ENCODE data around the gene ATOH8.
"Not testable (repeated sequence)": the region's sequence is repeated elsewhere in the genome, so short reads cannot be mapped to it uniquely, and the experiment has no call there.

ATOH8 gene

DNA sequence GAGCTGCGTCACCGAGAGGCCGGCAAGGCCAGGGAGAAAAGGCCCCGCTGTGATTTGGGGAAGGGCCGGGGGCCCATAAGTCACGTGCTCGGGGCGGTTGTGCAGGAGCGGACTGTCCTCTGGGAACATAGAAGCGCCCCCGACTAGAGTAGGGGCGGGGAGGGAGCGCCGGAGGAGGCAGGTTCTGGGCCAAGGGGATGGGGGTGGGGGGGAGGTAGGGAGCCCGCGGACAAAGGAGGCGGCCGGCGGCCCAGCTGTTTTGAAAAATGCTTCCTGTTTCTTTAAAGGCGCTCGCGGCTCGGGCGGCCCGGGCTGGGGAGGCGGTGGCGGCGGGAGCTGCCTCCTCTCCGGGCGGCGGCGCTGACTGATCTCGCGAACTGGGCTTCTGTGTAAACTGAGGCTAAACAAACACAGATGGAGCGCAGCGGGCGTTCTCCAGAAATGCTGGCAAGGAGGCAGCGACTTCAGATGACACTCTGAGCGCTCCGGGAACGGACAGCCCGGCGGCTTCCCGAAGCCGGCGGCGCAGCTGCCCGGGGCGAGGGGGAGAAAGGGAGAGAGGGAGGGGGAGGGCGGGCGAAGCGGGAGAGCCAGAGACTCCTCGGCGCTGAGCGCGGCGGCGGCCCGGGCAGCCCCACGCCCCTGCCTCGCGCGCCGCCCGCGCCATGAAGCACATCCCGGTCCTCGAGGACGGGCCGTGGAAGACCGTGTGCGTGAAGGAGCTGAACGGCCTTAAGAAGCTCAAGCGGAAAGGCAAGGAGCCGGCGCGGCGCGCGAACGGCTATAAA, at the start of gene ATOH8:
TSS of gene ATOH8 (plus strand) at position 467 of the 788 bp plus-strand sequence. CDS start at position 666, 199 bp downstream.
- DNase-seq (ENCODE audit: low read depth), result no peak

GRCh38 chr2:85704038-85704437, 49.8 kb upstream of the ATOH8 start:
- DNase-seq (ENCODE audit: low read depth), result no peak

- no peak for DNase-seq (ENCODE audit: low read depth)
These were observed 48.8 kb upstream of the ATOH8 start for GRCh38 chr2:85704800-85705679.

DNA sequence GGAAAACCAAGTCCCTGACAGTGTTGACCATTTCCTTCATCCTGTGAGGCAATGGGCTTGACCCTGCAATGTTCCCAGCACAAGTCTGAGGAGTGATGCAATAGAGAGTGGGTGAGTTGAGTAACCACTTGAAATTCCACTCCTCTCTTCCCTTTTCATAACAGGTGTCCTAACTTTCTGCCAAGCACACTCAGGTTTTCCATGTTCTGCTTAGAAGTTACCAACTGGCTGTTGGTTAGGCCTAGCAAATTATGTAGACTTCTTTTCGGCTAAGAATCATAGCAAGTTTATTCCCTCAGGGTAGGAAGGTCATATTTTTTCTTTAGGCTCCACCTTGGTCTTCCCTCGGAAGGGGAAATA, 48.1 kb upstream of the ATOH8 start:
- DNase-seq (ENCODE audit: low read depth), result no peak

DNA sequence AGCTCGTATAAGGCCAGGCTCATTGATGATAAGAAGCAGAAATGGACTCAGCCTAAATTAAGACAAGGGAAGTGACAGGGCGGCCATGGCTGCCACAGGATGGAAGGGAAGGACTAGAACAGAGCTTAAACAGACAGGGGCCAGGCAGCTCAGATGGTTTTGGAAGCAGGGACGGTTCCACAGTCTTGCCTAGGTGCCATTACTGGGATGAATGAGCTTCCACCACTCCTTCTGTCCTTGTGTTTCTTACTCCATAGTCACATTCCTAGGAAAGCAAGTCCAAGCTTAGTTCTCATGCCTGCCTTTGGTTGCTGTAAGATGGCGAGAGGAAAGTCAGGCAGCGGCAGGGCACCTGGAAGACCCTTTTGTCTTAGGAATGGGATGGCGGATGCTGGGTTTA, 47.7 kb upstream of the ATOH8 start:
- no peak for DNase-seq (ENCODE audit: low read depth)

GRCh38 chr2:85706599-85707296, 47.0 kb upstream of the ATOH8 start:
- DNase-seq (ENCODE audit: low read depth), result no peak

- DNase-seq (ENCODE audit: low read depth), result peak; percentile 54
These were observed 46.5 kb upstream of the ATOH8 start for GRCh38 chr2:85707304-85707703.

DNA sequence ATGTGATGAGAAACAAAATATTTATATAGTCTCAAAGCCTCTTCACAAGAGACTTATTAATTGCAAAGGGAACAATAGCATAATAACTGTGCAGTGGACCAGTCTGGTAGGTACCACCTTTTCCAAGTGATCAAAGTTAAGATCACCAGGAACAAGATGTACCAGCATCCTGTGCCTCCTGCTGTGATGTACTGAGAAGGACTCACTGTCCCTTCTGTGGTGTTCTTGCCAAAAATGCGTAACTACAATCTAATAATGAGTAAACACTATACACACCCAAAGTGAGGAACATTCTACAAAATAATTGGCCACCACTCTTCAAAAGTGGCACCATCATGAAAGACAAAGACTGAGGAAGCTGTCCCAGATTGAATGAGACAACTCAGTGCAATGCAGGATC, 45.1 kb upstream of the ATOH8 start:
- no peak for DNase-seq (ENCODE audit: low read depth)

DNA sequence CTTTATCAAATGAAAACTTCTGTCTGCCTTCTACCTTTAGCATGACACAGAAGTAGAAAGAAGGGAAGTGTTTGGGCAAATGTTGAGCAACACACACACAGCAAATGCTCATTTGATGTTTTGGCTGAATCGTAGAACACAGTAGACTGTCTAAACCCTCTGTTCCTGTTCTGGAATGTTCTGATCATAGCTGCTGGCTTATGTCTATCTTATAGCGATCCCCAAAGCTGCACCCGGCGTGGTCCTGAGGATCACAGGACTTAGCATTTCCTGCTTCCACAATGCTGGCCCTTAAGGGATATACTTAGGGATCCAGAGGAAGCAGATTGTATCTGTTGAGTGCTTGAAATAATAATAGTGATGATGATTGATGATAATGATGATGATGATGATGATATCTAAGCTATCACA, 44.4 kb upstream of the ATOH8 start:
- no peak for DNase-seq (ENCODE audit: low read depth)

DNA sequence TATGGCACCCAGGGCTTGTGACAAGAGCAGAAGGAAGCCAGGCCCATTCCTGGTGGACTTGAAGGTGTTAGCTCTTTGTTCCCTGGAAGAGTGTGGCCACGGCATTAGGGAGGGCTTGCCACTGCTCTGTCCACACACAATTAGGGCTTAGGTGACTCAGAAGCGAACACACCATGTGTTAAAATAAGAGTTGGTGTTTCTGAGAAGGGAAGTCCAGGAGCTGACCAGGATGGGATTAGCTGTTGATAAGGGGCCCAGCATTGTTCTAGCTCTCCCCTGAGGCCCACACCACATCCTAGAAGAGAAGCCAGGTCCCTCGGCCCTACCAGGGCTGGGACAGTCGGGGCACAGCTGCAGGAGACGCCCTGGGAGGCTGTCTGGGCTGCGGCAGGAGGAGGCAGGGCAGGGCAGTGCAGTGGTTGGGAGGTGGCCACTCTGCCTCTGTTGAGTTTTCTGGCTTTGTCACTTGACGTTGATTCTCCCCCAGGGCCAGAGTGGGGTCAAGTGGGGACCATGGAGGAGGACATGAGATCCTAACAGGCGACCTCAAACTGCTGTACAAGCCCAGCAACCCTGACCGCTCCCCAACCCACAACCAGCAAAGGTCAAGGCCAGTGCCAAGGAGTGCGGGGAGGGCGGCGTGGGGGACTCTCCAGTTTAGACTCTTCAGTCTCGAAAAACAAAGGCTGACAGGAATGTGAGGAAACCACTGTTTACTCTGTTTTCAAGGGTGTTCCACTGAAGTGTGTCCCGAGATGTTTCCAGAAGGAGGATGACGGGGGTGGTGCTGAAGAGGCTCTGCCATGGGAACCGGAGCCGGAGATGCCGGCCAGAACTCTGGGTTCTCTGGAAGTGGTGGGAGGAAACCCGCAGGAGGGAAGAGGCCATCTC, 42.9 kb upstream of the ATOH8 start:
- no peak for DNase-seq (ENCODE audit: low read depth)

DNA sequence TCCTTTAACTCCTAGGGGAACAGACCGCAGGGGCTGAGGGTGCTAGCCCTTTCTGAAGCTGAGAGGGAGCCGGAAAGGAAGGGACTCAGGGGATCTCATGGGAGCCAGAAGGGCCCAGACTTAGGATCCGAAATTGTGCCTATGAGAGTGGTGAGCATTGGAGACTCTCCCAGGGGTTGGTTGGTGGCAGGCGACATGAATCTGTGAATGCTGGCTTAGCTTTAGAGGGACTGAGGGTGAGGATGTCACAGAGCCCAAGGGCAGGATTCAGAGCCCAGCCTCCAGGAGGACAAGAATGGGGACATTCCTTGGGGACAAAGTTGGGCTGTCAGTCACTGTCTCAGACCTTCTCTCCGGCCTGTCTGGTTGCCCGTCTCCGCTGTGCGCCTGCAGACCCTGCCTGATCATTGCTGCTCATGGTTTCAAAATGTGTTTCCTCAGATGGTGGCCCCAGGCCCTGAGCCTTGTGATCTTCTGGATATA, 42.2 kb upstream of the ATOH8 start:
- no peak for DNase-seq (ENCODE audit: low read depth)

DNA sequence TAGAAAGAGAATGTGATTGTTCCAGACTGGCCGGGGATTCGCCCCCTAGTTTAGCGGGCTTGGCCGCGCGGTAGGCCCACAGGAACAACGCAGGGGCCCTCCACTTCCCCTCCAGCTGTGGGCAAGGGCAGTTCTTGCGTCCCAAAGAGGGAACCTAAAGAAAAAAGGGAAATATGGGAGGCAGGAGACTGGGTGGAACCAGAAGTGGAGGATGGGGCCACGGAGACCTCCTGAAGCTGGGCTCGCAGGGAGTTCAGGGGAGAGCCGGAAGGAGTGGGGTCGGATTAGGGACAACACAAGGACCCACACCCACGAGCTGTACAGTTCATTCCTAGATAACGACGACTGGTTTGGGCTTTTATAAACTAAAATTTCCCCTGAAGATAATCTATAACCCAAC, 41.5 kb upstream of the ATOH8 start:
- no peak for DNase-seq (ENCODE audit: low read depth)

GRCh38 chr2:85712849-85713612, 40.8 kb upstream of the ATOH8 start:
- DNase-seq (ENCODE audit: low read depth), result no peak

DNA sequence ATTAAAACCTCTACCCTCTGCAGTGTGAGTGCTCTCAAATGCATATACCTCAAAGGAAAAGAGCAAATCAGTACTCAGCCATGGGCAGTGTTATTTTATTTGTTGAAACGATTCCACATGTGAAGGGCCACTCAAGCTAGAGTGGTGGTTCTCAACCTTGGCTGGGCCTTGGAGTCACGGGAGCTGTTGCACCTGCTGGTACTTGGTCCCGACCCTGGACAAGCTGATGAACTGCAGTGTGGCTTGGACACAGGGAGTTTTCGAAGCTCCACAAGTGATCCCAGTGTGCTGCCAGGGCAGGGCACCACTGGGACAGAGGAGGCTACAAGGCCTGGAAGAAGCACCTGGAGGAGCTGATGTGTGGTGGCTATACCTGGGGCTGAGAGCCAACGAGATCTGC, 40.0 kb upstream of the ATOH8 start:
- DNase-seq (ENCODE audit: low read depth), result no peak

DNA sequence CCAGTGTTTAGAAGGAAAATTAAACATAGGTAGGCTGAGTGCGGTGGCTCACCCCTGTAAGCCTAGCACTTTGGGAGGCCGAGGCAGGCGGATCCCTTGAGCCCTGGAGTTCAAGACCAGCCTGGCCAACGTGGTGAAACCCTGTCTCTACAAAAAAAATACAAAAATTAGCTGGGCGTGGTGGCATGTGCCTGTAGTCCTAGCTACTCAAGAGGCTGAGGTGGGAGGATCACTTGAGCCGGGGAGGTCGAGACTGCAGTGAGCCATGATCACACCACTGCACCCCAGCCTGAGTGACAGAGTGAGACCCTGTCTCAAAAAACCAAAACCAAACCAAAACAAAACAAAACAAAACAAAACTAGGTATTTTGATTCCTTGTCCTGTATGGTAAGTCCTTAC, 39.4 kb upstream of the ATOH8 start:
- DNase-seq (ENCODE audit: low read depth), result not testable (repeated sequence)

DNA sequence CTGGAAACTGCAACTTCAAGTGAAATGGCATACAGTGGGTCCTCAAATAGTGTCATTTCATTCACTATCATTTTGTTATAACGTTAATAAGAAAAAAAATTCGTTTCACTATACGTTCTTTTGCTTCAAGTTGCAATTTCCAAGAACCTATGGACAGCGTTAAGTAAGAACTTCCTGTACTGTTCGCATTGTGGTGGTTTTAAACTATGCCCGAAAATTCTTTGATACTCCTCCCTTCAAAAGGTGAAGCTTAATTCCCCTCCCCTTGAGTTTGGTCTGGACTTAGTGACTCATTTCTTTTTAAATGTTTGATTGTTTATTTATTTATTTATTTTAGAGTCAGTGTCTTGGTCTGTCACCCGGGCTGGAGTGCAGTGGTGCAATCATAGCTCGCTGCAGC, 39.0 kb upstream of the ATOH8 start:
- DNase-seq (ENCODE audit: low read depth), result no peak

- DNase-seq (ENCODE audit: low read depth), result no peak
These were observed 37.4 kb upstream of the ATOH8 start for GRCh38 chr2:85716346-85716914.

DNA sequence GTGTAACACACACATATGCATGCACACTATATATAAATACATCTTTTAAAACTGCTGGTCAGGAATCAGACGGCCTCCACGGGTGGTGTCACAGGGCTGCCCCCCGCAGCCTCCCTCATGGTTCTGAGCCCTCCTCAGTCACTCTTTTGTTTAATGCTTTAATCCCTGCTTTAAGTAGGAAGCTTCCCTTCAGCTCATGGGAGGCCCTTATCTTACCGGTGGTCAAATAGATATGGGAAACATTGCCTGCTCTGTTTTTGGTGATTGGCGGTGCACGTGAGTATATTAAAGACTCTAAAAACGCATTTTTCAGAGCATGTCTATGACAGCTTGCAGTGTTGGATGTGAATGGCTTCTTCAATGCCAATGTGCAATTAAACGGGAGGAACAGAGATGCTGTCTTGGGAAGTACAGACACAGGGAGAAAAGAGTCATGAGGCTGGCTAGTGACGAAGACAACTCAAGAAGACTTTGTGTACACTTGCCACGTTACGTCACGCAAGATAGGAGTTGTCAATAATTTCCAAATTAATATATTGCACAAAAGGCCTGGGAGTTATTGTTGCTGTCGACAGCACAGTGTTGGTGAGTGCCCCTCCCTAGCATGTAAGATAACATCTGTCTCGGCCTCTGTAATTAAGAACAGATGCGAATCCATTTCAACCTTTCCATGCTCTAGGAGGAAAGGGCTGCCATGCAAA, 36.3 kb upstream of the ATOH8 start:
- DNase-seq (ENCODE audit: low read depth), result no peak

- no peak for DNase-seq (ENCODE audit: low read depth)
These were observed 35.8 kb upstream of the ATOH8 start for GRCh38 chr2:85718009-85718391.
